Activated CD8-positive, alpha-beta memory T cell treated with anti-CD3 and anti-CD28 coated beads, Interleukin-2, amount 50 U/mL, for 24 hours (primary cell): Measurements from ENCODE around the gene EFCAB11.

Experiments
- DNase-seq: peaks from one replicate; pipeline ENCODE4 v3.0.0-alpha.2; 2020; ENCODE audit errors: extremely low read depth

Gene EFCAB11

GRCh38 chr14:89866458-89866857, 88.1 kb downstream of the EFCAB11 start:
- DNase-seq: no peak

- DNase-seq: no peak
Measured at GRCh38 chr14:89865153-89865552, 89.4 kb downstream of the EFCAB11 start.

- DNase-seq: no peak
Measured at GRCh38 chr14:89862856-89863255, 91.7 kb downstream of the EFCAB11 start.

GRCh38 chr14:89861630-89862029, 92.9 kb downstream of the EFCAB11 start:
- DNase-seq: no peak

GRCh38 chr14:89858089-89858488, 96.4 kb downstream of the EFCAB11 start:
- DNase-seq: no peak

GRCh38 chr14:89856871-89857345, 97.6 kb downstream of the EFCAB11 start:
- no peak for DNase-seq

GRCh38 chr14:89855961-89856656, 98.4 kb downstream of the EFCAB11 start:
- DNase-seq: no peak

GRCh38 chr14:89853936-89854693, 100.4 kb downstream of the EFCAB11 start:
- DNase-seq: no peak

GRCh38 chr14:89851106-89851505, 103.4 kb downstream of the EFCAB11 start:
- DNase-seq: no peak

GRCh38 chr14:89849931-89850330, 104.6 kb downstream of the EFCAB11 start:
- no peak for DNase-seq

GRCh38 chr14:89848165-89848564, 106.4 kb downstream of the EFCAB11 start:
- DNase-seq: no peak

GRCh38 chr14:89845346-89845745, 109.2 kb downstream of the EFCAB11 start:
- no peak for DNase-seq

- no peak for DNase-seq
Measured at GRCh38 chr14:89844508-89844907, 110.0 kb downstream of the EFCAB11 start.

GRCh38 chr14:89842837-89843236, 111.7 kb downstream of the EFCAB11 start:
- no peak for DNase-seq

- no peak for DNase-seq
Measured at GRCh38 chr14:89841851-89842250, 112.7 kb downstream of the EFCAB11 start.

- no peak for DNase-seq
Measured at GRCh38 chr14:89836830-89837469, 117.6 kb downstream of the EFCAB11 start.

- no peak for DNase-seq
Measured at GRCh38 chr14:89833661-89834060, 120.9 kb downstream of the EFCAB11 start.

- DNase-seq: no peak
Measured at GRCh38 chr14:89833120-89833532, 121.4 kb downstream of the EFCAB11 start.

GRCh38 chr14:89828471-89829165, 125.9 kb downstream of the EFCAB11 start:
- no peak for DNase-seq

GRCh38 chr14:89827265-89827664, 127.3 kb downstream of the EFCAB11 start:
- DNase-seq: no peak

- DNase-seq: no peak
Measured at GRCh38 chr14:89826596-89826995, 127.9 kb downstream of the EFCAB11 start.

GRCh38 chr14:89823743-89824142, 130.8 kb downstream of the EFCAB11 start:
- no peak for DNase-seq
